Renal pelvis (tissue), 4 donors: Measurements from ENCODE around the gene NEDD8. TPM values are rescaled to one million over a fixed set of nuclear protein-coding genes. Genes with fewer than 3 reads are reported as not detected.
"Not testable (repeated sequence)": the region's sequence is repeated elsewhere in the genome, so short reads cannot be mapped to it uniquely, and the experiment has no call there.

Experiments
- DNase-seq: peaks from one replicate; pipeline ENCODE4 v3.0.0-alpha.2; 2013
- polyA plus RNA-seq, 3 donors: library from polyadenylated mRNA; unstranded; fragments of 120-200 nt; gene quantifications; one replicate each; pipeline ENCODE4 v1.2.1, GENCODE V29; 2013; ENCODE audit not compliant: insufficient read length in 3 of 3

NEDD8 gene
- polyA plus RNA-seq, 3 donors = 197 to 260 (median 254) TPM

GRCh38 chr14:24232645-24233537 is 724 bp upstream of the NEDD8 start, which contains the start of gene GMPR2:
Gene GMPR2, plus strand, starts transcription at chr14:24232929. Its CDS starts 325 bp downstream, at chr14:24233254.
- DNase-seq = no peak

- no peak for DNase-seq
These were observed 675 bp downstream of the NEDD8 start for GRCh38 chr14:24231263-24232120.

DNA sequence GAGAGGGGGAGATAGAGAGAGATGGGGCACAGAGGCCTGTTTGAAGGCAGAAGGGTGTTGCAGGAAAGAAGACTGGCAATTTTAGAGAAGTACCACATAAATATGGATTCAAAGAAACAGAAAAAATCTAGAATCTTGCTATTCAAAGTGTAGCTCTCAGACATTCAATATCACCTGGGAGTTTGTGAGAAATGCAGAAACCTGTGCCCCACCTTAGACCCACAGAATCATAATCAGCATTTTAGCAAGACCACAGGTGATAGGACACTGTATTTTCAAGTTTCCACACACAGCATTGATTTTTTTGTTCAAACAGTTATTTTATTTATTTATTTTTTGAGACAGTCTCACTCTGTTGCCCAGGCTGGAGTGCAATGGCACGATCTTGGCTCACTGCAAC is 3.3 kb downstream of the NEDD8 start:
- DNase-seq = no peak

DNA sequence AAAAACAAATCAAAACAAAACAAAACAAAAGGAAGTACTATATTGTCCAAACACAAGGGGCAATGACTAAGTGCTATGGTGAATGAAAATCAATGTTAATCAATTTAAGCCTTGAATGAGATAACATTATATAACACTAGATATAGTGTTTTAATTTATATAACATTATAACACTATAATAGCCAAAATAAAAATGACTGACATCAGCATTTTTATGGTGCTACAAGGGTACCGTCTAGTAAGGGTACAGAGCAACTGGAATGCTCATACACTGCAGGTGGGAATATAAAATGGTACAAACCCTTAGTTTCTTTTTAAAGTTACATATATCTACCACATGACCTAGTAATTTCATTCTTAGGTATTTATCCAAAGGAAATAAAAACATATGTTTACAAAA is 5.7 kb downstream of the NEDD8 start:
- DNase-seq = no peak

DNA sequence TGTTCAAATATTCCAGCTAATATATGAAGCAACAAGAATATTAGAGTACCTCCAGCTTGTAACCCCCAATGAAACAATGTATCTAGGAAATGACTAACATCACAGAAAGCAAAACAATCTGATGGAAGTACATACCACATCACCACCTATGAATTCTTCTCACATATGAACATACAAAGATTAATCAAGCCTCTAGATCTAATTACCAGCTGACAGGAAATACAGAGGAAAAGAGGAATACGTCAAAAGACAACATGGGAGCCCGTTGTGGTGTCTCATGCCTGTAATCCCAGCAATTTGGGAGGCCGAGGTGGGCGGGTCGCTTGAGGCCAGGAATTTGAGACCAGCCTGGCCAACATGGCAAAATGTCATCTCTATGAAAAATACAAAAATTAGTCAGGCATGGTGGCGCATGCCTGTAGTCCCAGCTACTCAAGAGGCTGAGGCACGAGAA is 7.5 kb downstream of the NEDD8 start:
- no peak for DNase-seq

DNA sequence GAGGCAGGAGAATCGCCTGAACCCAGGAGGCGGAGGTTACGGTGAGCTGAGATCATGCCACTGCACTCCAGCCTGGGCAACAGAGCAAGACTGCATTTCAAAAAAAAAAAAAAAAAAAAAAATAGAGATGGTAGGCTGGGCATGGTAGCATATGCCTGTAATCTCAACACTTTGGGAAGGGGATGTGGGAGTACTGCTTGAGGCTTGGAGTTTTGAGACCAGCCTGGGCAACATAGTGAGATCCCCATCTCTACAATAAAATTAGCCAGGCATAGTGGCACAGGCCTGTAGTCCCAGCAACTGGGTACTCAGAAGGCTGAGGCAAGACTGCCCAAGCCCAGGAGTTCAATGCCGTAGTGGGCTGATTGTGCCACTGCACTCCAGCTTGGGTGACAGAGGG is 9.2 kb downstream of the NEDD8 start:
- DNase-seq = not testable (repeated sequence)

DNA sequence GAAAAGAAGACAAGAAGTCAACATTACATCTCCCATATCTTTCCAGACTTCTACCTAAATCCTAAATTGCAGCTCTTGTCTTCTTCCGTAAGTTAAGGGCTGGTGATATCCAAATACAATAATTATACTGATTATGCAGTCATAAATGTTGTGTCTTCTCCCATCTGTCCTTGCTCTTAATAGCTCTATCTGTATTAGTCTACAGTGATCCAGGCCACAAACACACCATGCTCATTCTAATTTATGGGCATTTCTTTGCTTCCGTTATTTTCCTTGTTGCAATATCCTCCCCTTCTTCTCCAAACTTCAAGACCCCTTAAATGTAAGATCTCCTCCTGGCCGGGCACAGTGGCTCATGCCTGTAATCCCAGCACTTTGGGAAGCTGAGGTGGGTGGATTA is 12.6 kb downstream of the NEDD8 start:
- no peak for DNase-seq

DNA sequence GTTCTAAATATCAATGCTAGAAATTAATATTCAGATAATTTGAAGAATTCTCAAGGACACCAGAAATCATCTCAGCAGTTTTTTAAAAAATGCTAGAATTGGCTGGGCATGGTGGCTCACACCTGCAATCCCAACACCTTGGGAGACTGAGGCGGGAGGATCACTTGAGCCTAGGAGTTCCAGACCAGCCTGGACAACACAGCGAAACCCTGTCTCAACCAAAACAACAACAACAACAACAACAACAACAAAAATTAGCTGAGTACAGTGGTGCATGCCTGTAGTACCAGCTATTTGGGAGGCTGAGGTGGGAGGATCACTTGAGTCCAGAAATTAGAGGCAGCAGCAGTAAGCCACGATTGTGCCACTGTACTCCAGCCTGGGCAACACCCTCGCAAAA is 13.1 kb downstream of the NEDD8 start:
- no peak for DNase-seq

- DNase-seq = not testable (repeated sequence)
These were observed 15.3 kb downstream of the NEDD8 start for GRCh38 chr14:24216876-24217275.

GRCh38 chr14:24216345-24216699 is 15.8 kb downstream of the NEDD8 start:
- no peak for DNase-seq

DNA sequence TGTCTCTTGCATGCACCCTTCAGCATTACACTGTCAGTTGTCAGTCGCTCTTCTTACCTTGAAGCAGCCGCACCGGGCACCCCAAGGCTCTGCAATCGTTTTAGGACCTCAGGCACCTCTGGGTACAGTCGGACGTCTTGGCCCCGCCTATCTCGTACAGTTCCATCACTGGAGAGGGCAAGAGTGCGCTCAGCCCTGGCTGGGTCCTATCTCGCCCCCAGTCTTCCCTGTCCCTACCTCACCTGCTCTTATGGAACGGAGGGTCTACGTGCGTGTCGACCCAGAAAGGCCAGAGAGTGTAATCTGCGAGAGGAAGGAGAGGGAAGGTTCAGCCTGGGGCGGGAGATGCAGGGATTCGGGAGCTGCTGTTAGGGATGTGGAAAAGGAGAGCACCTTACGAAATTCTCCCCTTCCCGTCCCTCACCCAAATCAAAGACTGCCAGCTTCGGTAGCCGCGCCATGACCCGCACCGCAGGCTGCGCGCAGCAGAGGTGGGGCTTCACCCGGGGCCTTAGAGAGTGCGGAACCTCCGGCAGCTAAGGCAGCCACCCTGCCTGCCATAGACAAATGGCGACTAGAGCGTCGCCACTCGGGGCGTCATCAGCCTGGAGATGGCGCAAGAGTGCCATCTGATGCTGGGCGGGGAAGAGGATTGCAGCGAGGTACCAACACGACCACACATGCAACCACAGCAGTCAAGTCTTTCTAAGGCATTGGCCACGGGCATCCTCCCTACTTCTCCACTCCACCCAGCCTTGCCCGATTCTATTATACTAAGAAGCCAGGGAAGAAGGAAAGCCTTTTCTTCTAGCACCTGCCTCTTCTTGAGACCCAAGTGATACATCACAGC is 16.4 kb downstream of the NEDD8 start, which contains the start of gene MDP1:
Gene MDP1 (minus strand): TSS at position 572 of the 850 bp plus-strand sequence. CDS start 111 bp downstream, at position 461.
- peak; percentile 87 for DNase-seq

DNA sequence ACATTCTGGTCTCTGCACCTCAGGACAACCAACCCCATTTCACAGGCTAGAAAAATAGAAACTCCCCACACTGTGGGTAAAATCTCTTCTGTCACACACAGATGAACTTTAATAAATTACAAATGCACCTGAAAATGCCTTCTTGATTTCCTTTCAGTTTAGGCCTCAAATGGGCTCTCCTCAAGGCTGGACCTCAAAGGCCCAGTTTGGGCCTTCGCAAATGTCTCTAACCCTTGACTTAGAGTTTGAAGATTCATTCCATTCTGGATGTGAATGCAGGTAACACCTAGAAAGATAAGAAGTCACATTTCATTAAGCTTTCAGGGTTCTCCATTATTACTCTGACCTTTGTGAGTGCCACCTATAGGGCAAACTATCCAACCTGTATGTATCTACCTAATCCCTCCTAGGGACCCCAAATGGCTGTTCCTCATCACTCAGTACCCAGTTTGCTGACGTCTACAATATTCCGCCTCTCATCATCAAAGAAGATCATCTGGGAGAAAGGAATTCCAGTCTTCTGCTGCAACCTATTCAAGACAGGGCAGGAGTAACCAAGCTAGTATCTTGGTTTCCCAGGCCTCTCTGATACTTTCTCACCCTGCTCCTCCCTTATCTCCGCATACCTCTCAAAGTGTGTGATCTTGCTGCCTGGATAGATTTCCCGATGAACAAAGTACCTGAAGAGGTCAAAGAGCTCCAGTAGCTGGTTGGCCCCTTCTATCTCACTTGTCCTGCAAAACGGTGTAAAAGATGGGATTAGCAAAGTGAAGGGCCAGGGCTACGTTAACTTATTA is 18.1 kb downstream of the NEDD8 start:
- DNase-seq = no peak

GRCh38 chr14:24212924-24213865 is 19.0 kb downstream of the NEDD8 start, which contains the start of gene CHMP4A:
Gene CHMP4A, minus strand, starts transcription at chr14:24213488. Its CDS starts 49 bp downstream, at chr14:24213439.
- DNase-seq = peak; percentile 97

- no peak for DNase-seq
These were observed 20.9 kb downstream of the NEDD8 start for GRCh38 chr14:24211311-24211710.

DNA sequence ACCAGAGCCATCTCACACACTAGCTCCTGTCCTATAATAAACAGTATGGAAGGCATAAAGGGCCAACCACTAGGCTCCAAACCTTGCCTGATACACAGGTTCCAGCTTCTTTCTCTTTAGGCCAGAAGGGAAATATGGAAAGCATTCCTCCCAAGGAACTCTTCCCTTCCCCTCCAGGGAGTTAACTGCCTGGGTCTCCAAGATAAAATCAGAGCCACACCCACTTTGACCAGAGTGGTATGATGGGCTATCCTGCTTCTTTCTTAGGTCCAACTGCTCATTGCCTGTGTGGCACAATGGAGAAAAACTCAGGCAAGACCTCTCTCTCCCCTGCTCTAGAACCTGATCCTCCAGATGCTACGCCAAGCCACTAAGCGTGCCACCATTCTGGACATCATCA is 24.5 kb downstream of the NEDD8 start:
- DNase-seq = no peak

DNA sequence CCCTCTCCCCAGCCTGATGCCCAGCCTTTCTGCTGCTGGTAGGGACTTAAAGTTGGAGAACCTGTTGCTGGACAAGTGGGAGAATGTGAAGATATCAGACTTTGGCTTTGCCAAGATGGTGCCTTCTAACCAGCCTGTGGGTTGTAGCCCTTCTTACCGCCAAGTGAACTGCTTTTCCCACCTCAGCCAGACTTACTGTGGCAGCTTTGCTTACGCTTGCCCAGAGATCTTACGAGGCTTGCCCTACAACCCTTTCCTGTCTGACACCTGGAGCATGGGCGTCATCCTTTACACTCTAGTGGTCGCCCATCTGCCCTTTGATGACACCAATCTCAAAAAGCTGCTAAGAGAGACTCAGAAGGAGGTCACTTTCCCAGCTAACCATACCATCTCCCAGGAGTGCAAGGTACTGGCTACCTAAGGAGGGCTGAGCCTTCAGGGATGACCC is 25.0 kb downstream of the NEDD8 start:
- no peak for DNase-seq

DNA sequence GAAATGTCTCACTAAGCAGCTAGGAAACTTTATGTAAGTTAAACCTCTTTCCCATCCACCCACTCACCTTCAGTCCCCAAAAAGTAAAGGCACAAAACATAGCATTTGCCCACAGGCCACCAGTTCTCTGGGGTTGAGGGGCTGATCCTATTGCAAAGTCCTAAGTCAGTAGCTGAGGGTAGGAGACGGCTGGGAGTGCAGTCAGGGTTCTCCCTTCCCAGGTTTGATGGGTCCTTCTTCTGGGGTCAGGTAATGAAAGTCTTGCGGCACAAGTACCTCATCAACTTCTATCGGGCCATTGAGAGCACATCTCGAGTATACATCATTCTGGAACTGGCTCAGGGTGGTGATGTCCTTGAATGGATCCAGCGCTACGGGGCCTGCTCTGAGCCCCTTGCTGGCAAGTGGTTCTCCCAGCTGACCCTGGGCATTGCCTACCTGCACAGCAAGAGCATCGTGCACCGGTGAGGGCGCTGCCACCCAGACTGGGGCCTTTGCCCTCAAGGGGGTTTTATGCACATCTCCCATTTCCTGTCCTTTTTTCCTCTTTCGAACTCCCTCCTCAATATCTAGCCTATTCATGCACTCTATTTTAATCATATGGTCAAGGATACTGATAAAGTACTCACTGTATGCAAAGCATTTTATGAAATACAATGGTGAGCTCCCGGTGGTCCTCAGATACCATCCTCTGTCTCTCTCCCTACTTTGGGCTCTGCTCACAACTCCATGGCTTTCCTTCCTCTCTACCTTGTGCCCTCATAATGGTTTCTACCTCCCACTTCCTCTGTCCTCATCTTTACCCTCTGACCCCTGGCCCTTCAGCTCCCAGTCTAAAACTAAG is 25.7 kb downstream of the NEDD8 start:
- DNase-seq = no peak
